Astrocyte of the cerebellum (primary cell): ENCODE data around the gene CACNA1B.

Source experiments
- DNase-seq: peaks from one replicate; pipeline ENCODE4 v3.0.0-alpha.2; 2011; ENCODE audit warnings: low read depth
- H3K4me3 ChIP-seq: 2 replicates; pipeline ENCODE4 v1.5.1; 2011; ENCODE audit warnings: mild to moderate bottlenecking, low read depth, low read length, moderate library complexity
- in situ Hi-C: cut with HindIII; loops from 2 replicates; pipeline ENCODE4 v1.10.0; 2017; ENCODE audit warnings: low sequenced_read_pairs
- TF ChIP-seq, protein P1 (sequence below): IDR thresholded peaks from 2 replicates; pipeline ENCODE4 v1.5.1; 2012; ENCODE audit warnings: low read length, low read depth, moderate library complexity, mild to moderate bottlenecking; ENCODE audit errors: missing control alignments

CACNA1B gene

DNA sequence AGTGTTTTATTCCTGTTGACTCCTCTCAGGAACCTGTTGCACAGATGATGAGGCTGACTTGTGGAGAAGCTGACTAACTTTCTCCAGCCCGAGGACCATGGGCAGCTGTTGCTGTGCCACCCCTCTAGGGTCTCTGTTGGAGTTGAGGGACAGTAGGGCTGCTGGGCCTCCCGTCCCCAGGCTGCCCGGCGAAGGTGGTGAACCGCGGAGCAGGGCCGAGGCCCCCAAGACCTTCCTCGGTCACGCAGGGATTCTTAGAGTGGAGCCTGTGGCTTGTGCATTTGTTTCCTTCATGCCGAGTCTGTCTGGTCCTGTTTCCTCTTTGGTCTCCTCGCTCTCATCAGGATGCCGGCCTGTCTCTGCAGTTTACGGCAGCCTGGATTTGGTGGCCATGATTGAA, 40.2 kb downstream of the CACNA1B start:
- no peak for DNase-seq
- in situ Hi-C loops, result no loop called here
- no peak overlapping the region for H3K4me3 ChIP-seq
- TF ChIP-seq, protein P1, sequence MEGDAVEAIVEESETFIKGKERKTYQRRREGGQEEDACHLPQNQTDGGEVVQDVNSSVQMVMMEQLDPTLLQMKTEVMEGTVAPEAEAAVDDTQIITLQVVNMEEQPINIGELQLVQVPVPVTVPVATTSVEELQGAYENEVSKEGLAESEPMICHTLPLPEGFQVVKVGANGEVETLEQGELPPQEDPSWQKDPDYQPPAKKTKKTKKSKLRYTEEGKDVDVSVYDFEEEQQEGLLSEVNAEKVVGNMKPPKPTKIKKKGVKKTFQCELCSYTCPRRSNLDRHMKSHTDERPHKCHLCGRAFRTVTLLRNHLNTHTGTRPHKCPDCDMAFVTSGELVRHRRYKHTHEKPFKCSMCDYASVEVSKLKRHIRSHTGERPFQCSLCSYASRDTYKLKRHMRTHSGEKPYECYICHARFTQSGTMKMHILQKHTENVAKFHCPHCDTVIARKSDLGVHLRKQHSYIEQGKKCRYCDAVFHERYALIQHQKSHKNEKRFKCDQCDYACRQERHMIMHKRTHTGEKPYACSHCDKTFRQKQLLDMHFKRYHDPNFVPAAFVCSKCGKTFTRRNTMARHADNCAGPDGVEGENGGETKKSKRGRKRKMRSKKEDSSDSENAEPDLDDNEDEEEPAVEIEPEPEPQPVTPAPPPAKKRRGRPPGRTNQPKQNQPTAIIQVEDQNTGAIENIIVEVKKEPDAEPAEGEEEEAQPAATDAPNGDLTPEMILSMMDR, result no peak

DNA sequence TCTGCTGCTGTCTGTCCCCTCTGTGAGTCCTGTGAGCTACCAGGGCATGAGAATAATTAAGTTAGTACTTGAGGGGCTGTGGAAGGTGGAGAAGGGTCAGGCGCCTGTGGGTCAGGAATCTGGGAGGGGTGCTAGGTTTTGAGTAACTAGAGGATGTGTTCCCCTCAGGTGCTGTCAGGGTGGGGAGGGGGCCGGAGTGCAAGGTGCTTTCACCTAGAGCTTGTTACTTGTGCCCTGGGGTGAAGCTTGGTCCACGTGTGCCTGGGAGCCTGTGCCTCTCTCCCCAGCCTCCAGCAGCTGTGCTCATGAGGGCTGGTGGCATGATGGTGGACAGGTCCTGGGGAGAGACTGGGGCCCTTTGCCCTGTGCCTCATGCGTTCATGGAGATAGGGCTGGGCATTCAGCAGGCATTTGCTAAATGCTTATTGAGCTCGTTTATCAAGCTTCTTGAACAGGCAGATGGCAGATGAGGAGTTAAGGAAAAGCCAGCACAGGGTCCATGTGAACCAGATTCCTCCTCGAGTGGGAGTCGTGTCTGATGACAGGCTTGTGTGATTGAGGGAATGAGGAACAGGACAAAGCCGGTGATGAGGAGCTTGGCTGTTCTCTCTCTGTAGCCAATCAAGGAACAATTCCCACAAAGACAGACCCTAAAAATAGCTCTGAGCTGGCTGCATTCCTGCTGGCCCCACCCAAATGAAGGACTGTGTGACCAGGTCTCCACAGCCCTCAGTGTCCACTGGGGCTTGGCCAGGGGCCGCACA, 40.9 kb downstream of the CACNA1B start:
- H3K4me3 ChIP-seq, result no peak overlapping the region
- TF ChIP-seq, protein P1, result no peak
- in situ Hi-C loops, result no loop called here
- DNase-seq, result no peak

DNA sequence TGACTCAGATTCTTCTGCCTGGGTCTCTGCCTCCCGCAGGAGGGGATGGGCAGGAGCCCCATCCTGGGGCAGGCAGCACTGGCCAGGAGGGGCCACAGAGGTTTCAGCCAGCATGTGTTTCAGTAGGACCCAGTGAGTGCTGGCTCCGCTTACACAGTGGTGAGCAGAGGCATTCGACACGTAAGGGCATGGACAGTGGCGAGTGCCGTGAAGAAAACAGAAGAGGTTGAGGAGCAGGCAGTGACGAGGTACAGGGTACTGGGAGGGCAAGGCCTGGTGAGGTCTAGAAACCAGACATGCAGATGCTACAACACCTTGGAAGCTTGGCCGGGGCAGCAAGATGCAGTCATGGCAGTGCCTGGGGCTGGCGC, 41.5 kb downstream of the CACNA1B start:
- in situ Hi-C loops, result no loop called here
- no peak overlapping the region for H3K4me3 ChIP-seq
- no peak for DNase-seq
- TF ChIP-seq, protein P1, result no peak

GRCh38 chr9:137919649-137920141, 42.1 kb downstream of the CACNA1B start:
- no peak for DNase-seq
- in situ Hi-C loops, result no loop called here
- H3K4me3 ChIP-seq, result no peak overlapping the region
- TF ChIP-seq, protein P1, result no peak

DNA sequence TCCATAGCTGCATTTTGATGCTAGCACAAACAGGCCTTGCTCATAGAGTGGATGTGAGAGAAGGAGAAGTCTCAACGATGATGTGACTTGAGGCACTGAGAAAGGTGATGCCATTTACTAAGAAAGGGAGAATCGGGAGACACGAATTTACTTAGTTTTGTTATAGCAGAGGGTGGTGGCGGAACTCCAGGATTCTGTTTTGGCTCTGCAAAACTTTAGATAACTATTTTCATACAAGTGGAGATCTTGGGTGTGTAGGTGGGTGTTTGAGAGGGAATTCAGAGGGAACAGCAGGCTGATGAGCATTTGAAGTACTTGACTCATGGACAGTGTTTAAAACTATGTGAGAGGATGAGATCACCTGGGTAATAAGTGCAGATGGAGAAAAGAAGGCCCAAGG, 43.2 kb downstream of the CACNA1B start:
- in situ Hi-C loops, result no loop called here
- TF ChIP-seq, protein P1, result no peak
- no peak overlapping the region for H3K4me3 ChIP-seq
- DNase-seq, result no peak

- H3K4me3 ChIP-seq, result no peak overlapping the region
- TF ChIP-seq, protein P1, result no peak
- no peak for DNase-seq
- in situ Hi-C loops, result no loop called here
Observed at GRCh38 chr9:137924169-137924568, 46.6 kb downstream of the CACNA1B start.
